GM12801 (cell line): ENCODE results near the gene NLRP4.

Experiments
- TF ChIP-seq, protein P1 (sequence below): IDR thresholded peaks from one replicate; pipeline ENCODE4 v1.5.1; 2011; ENCODE audit warnings: control low read depth; ENCODE audit not compliant: insufficient read length; ENCODE audit errors: extremely low read depth

The NLRP4 gene

GRCh38 chr19:55882626-55883025 lies 46.3 kb downstream of the NLRP4 start:
- TF ChIP-seq, protein P1, sequence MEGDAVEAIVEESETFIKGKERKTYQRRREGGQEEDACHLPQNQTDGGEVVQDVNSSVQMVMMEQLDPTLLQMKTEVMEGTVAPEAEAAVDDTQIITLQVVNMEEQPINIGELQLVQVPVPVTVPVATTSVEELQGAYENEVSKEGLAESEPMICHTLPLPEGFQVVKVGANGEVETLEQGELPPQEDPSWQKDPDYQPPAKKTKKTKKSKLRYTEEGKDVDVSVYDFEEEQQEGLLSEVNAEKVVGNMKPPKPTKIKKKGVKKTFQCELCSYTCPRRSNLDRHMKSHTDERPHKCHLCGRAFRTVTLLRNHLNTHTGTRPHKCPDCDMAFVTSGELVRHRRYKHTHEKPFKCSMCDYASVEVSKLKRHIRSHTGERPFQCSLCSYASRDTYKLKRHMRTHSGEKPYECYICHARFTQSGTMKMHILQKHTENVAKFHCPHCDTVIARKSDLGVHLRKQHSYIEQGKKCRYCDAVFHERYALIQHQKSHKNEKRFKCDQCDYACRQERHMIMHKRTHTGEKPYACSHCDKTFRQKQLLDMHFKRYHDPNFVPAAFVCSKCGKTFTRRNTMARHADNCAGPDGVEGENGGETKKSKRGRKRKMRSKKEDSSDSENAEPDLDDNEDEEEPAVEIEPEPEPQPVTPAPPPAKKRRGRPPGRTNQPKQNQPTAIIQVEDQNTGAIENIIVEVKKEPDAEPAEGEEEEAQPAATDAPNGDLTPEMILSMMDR, result no peak

DNA sequence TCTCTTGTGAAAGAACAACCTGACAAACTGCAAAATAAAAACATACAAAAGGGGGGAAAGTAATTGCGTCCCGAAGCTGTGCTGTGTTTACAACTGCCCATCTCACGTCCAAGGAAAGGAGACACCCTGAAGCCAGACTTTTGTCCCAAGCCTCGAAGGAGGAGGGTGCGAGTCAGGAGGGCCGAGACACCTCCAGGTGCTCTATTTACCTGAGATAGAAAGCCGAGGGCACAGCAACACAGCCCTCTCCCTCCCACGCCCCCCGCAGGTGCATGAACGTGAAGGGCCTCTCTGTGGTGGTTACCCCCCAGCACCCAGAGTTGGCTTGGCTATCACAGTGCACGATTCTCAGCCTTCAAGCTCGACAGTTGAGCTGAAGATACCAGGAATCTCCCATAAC lies 62.6 kb downstream of the NLRP4 start:
- TF ChIP-seq, protein P1, result no peak

- TF ChIP-seq, protein P1, result no peak
Observed at GRCh38 chr19:55901369-55902079, 65.2 kb downstream of the NLRP4 start.

DNA sequence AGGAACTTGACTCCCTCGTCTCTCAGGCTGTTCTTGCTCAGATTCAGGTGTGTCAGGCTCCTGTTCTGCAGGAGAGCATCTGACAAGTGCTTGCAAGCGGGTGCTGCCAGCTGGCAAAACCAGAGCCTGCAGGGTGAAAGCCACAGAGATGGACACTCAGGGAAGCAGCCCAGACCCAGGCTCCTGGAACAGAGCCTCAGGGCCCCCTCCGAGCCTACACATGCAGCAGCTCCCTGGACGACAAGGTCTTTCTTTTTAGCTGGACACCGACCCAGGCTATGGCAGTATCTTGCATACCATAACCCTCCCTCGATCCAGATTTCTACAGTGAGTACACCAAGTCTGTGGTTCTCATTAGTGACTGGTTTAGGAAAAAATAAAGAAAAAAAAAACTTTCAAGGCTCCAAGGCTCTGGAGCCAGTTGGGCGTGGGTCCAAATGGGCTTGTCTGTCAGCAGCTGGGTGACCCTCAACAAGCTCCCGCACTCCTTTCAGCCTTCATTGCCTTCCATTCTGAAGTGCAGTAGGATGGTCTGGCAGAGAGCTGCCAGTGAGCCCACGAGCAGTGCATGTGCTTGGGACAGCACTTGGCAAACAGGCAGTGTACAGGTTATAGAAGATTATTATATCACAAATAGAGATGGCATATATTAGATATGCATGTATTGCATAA lies 65.9 kb downstream of the NLRP4 start:
- TF ChIP-seq, protein P1, result no peak

DNA sequence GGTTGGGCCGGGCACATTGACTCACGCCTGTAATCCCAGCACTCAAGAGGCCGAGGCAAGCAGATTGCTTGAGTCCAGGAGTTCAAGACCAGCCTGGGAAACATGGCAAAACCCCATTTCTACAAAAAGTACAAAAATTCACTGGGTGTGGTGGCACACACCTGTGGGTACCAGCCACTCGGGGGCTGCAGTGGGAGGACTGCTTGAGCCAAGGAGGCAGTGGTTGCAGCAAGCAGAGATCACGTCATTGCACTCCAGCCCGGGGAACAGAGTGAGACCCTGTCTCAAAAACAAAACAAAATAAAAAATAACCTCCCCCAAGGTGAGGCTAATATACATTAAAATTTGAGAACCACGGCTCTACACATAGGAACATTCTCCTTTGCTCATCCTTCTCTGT lies 70.9 kb downstream of the NLRP4 start:
- TF ChIP-seq, protein P1, result no peak

- TF ChIP-seq, protein P1, result no peak
Observed at GRCh38 chr19:55907746-55908145, 71.4 kb downstream of the NLRP4 start.

GRCh38 chr19:55909801-55910200 lies 73.5 kb downstream of the NLRP4 start:
- TF ChIP-seq, protein P1, result no peak
